Mammary epithelial cell (primary cell): ENCODE data around the gene ANKRD17.

Source experiments
- CTCF ChIP-seq, 2 donors: IDR thresholded peaks in 1 of 2; conservative IDR thresholded peaks in 1 of 2; 2 replicates each; pipeline ENCODE4 v1.5.1; 2011 to 2012; ENCODE audit warnings: inconsistent platforms in 2 of 2, low read length in 2 of 2, mild to moderate bottlenecking in 2 of 2, control low read depth in 1 of 2, low read depth in 1 of 2; ENCODE audit not compliant: insufficient read depth in 1 of 2; ENCODE audit errors: extremely low read depth in 1 of 2
- EZH2 ChIP-seq: IDR thresholded peaks from 2 replicates; pipeline ENCODE4 v1.6.1; 2012; ENCODE audit warnings: low read length, inconsistent platforms, borderline replicate concordance

DNA sequence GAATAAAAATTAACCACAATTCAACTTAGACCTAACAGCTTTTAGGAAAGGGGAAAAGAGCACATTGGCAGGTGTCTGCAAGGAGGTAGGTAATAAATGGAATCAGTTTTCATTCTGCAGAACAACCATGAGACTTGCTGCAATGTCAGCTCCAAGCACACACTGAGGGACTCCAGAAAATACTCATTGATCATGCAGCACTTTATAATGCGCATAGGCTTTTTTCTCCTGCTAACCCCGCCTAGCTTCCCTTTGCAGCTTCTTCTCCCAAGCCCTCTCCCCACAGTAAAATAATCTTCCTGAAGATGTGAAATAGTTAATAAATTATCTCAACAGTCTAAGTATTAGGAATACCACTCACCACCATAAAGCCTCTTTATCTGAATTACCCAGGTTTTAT, 36.9 kb downstream of the ANKRD17 start:
- no peak for TF ChIP-seq CTCF (conservative IDR thresholded peaks at IDR 0.05 in 1 of 2, IDR thresholded peaks at IDR 0.05 in 1 of 2; ENCODE audit: extremely low read depth in 1 of 2, insufficient read depth in 1 of 2, low read depth in 1 of 2, low read length in 2 of 2)
- no peak for TF ChIP-seq EZH2
